A549 (cell line): Measurements from ENCODE around the gene MLNR. TPM values are rescaled to one million over a fixed set of nuclear protein-coding genes. Genes with fewer than 3 reads are reported as not detected.

Source experiments
- ATAC-seq, 2 experiments: fragments of 200-7000 bp in 1 of 2; fragments of >200 bp in 1 of 2; cut with Nextera tagmentation in 1 of 2; cut with Tn5 transposase in 1 of 2; 3 replicates each; pipeline versions ENCODE4 v1.8.0 to v1.9.1; 2018 to 2020; ENCODE audit warnings: mild to moderate bottlenecking in 1 of 2, moderate library complexity in 1 of 2
- CTCF ChIA-PET: fragments of 300-600 bp; sonication (Branson Sonifier 250); formaldehyde crosslinking; extraction: SDS; loops from one replicate; lab custom pipeline; 2021; ENCODE audit warnings: antibody characterized with exemption, inconsistent platforms; lab: Yijun Ruan, JAX
- POLR2A ChIA-PET: fragments of 350-600 bp; formaldehyde crosslinking; extraction: SDS; loops from one replicate; lab custom pipeline; 2021; ENCODE audit warnings: antibody characterized with exemption, inconsistent platforms; lab: Yijun Ruan, JAX
- DNase-seq, 2 experiments: peaks; one replicate each; pipeline versions ENCODE4 v3.0.0 to v3.0.0-alpha.2; 2011 to 2016; ENCODE audit warnings: low read depth in 1 of 2, low spot score in 1 of 2
- FAIRE-seq: peaks from 2 replicates; lab custom pipeline; 2011; peaks lifted over from hg19 to GRCh38; lab: Jason Lieb, UNC
- H3K27ac ChIP-seq, 2 experiments: fragments of >200 bp; sonication (Bioruptor Twin); formaldehyde crosslinking; 3 replicates each; pipeline ENCODE4 v1.5.1; 2016 to 2017
- H3K4me1 ChIP-seq: fragments of >200 bp; sonication (Bioruptor Twin); formaldehyde crosslinking; 3 replicates; pipeline ENCODE4 v1.6.1; 2016
- H3K4me2 ChIP-seq: fragments of >200 bp; sonication (Bioruptor Twin); formaldehyde crosslinking; 3 replicates; pipeline ENCODE4 v1.6.1; 2016
- H3K4me3 ChIP-seq: fragments of >200 bp; sonication (Bioruptor Twin); formaldehyde crosslinking; 3 replicates; pipeline ENCODE4 v1.5.1; 2016
- H3K9me3 ChIP-seq: fragments of >200 bp; sonication (Bioruptor Twin); formaldehyde crosslinking; 3 replicates; pipeline ENCODE4 v1.6.1; 2016
- BHLHE40 ChIP-seq: IDR thresholded peaks from 2 replicates; pipeline ENCODE4 v1.6.1; 2012; ENCODE audit warnings: low read depth, low read length, inconsistent platforms
- CBX8 ChIP-seq: fragments of 200-600 bp; sonication (generic); IDR thresholded peaks from 2 replicates; pipeline ENCODE4 v1.6.1; 2016
- CHD2 ChIP-seq: fragments of 150-350 bp; IDR thresholded peaks from 2 replicates; pipeline ENCODE4 v1.6.1; 2014; ENCODE audit warnings: low read length; ENCODE audit not compliant: partially characterized antibody
- EHF ChIP-seq: fragments of 250-450 bp; sonication (Bioruptor Pico); IDR thresholded peaks from 2 replicates; pipeline ENCODE4 v1.5.0; 2020; ENCODE audit warnings: mild to moderate bottlenecking
- EHMT2 ChIP-seq: fragments of 200-600 bp; sonication (generic); IDR thresholded peaks from 2 replicates; pipeline ENCODE4 v1.6.1; 2016; ENCODE audit warnings: antibody characterized with exemption, low read depth, mild to moderate bottlenecking, moderate library complexity
- EP300 ChIP-seq, 2 experiments: fragments of >200 bp; sonication (Bioruptor Twin); formaldehyde crosslinking; IDR thresholded peaks; 2 replicates in 1 of 2; 3 replicates in 1 of 2; pipeline ENCODE4 v1.6.1; 2016 to 2017
- ESRRA ChIP-seq: fragments of 150-350 bp; IDR thresholded peaks from 2 replicates; pipeline ENCODE4 v1.6.1; 2014; ENCODE audit warnings: mild to moderate bottlenecking, low read length, borderline replicate concordance
- FOSB ChIP-seq: fragments of 250-450 bp; sonication (Bioruptor Pico); IDR thresholded peaks from 2 replicates; pipeline ENCODE4 v1.5.0; 2020; ENCODE audit warnings: mild to moderate bottlenecking, moderate library complexity
- HDAC2 ChIP-seq: fragments of 200-600 bp; sonication (generic); IDR thresholded peaks from 2 replicates; pipeline ENCODE4 v1.6.1; 2016
- HOXA7 ChIP-seq: fragments of 250-450 bp; sonication (Bioruptor Pico); IDR thresholded peaks from 2 replicates; pipeline ENCODE4 v1.5.0; 2020; ENCODE audit warnings: mild to moderate bottlenecking, moderate library complexity
- HOXB13 ChIP-seq: fragments of 250-450 bp; sonication (Bioruptor Pico); IDR thresholded peaks from 2 replicates; pipeline ENCODE4 v1.5.0; 2020; ENCODE audit warnings: low read depth, mild to moderate bottlenecking, moderate library complexity
- KDM1A ChIP-seq: fragments of 200-600 bp; sonication (generic); IDR thresholded peaks from 2 replicates; pipeline ENCODE4 v1.6.1; 2016; ENCODE audit warnings: low read depth, mild to moderate bottlenecking
- MAZ ChIP-seq: fragments of 150-350 bp; IDR thresholded peaks from 2 replicates; pipeline ENCODE4 v1.6.1; 2014; ENCODE audit warnings: antibody characterized with exemption, low read depth, low read length, borderline replicate concordance
- NPAS2 ChIP-seq: fragments of 250-450 bp; sonication (Bioruptor Pico); IDR thresholded peaks from 2 replicates; pipeline ENCODE4 v1.8.0; 2022; ENCODE audit warnings: mild to moderate bottlenecking, moderate library complexity, borderline replicate concordance
- NR3C1 ChIP-seq: fragments of >200 bp; sonication (Bioruptor Twin); formaldehyde crosslinking; IDR thresholded peaks from 3 replicates; pipeline ENCODE4 v1.6.1; 2017
- POLR2A ChIP-seq: IDR thresholded peaks from 2 replicates; pipeline ENCODE4 v1.6.1; 2012; ENCODE audit warnings: mild to moderate bottlenecking, low read length
- RAD21 ChIP-seq, 2 experiments: fragments of >200 bp in 1 of 2; sonication (Bioruptor Twin) in 1 of 2; formaldehyde crosslinking in 1 of 2; IDR thresholded peaks in 1 of 2; conservative IDR thresholded peaks in 1 of 2; 2 replicates in 1 of 2; 3 replicates in 1 of 2; pipeline ENCODE4 v1.6.1; 2012 to 2018; ENCODE audit warnings: inconsistent platforms in 1 of 2
- RNF2 ChIP-seq: fragments of 200-600 bp; sonication (generic); IDR thresholded peaks from 2 replicates; pipeline ENCODE4 v1.6.1; 2016; ENCODE audit warnings: low read depth, mild to moderate bottlenecking, antibody characterized with exemption, moderate library complexity, borderline replicate concordance
- USF2 ChIP-seq: fragments of 450-650 bp; IDR thresholded peaks from 2 replicates; pipeline ENCODE4 v1.6.1; 2014; ENCODE audit warnings: antibody characterized with exemption
- ZFP36 ChIP-seq: fragments of 450-650 bp; IDR thresholded peaks from 2 replicates; pipeline ENCODE4 v1.6.1; 2014; ENCODE audit warnings: borderline replicate concordance; ENCODE audit not compliant: partially characterized antibody
- WGBS: methylation state at CpG from one replicate; pipeline ENCODE4 v1.1.6; 2017; ENCODE audit errors: missing lambda C conversion rate; 5-methylcytosine and 5-hydroxymethylcytosine counted together
- polyA plus RNA-seq, 4 experiments: library from polyadenylated mRNA; depleted of rRNA in 3 of 4; stranded (reverse); fragments of >200 nt; fragmentation: RNase III in 1 of 4; extraction: RNeasy Plus Mini Kit Qiagen cat#74134 plus additional on column Dnase treatment in 1 of 4; gene quantifications; 2 replicates in 3 of 4; 3 replicates in 1 of 4; pipeline ENCODE4 v1.2.3, GENCODE V29; 2011 to 2017
- TF ChIP-seq, protein P1 (sequence below): fragments of >200 bp; sonication (Bioruptor Twin); formaldehyde crosslinking; IDR thresholded peaks from 3 replicates; pipeline ENCODE4 v1.5.1; 2016
- TF ChIP-seq, protein P2 (sequence below): fragments of >200 bp; sonication (Bioruptor Twin); formaldehyde crosslinking; IDR thresholded peaks from 3 replicates; pipeline ENCODE4 v1.6.1; 2016

MLNR gene
- polyA plus RNA-seq, 2 of the 4 experiments (the other 2 are of a cell fraction) = 0.30 to 0.63 TPM

- TF ChIP-seq ESRRA = no peak
- Histone ChIP-seq H3K4me3 (no peak overlapping the region), H3K4me2 (no peak overlapping the region), H3K9me3 (no peaks in the 10 kb centered on the region), H3K27ac (no peak overlapping the region), H3K4me1 (no peaks in the 10 kb centered on the region)
- DNase-seq (no peak), ATAC-seq (no peak), FAIRE-seq (no peak)
- POLR2A ChIA-PET = no interaction called here
- WGBS = 92% methylated on average over 2 of the region's 2 CpGs
- CTCF ChIA-PET = no interaction called here
These were observed 29.2 kb upstream of the MLNR start for GRCh38 chr13:49190901-49191300.

DNA sequence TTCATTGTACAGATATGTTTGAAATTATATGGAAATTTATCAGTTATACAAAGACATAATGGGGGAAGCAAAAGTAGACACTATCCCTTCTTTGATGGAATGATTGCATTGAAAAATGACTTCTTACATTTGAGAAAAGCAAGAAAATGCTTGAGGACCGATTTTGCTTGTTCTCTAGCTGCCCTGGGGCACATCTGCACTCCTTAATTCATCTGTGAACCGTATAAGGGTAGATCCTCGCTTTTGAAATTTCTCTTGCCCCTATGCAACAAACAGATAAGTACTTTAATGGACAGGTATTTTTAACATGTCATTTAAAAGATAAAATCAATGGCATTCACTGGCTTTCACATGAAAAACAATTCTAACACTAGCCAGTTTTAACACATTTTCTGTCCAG lies 13.5 kb upstream of the MLNR start:
- POLR2A ChIA-PET = interaction anchor here (0.6 kb wide), 1 partner anchor 82 kb away, joined by 4 read pairs; no protein-coding TSS in a partner anchor
- Histone ChIP-seq H3K4me3 (no peak overlapping the region), H3K9me3 (no peaks in the 10 kb centered on the region), H3K4me1 (no peaks in the 10 kb centered on the region), H3K27ac (no peak overlapping the region), H3K4me2 (no peak overlapping the region)
- TF ChIP-seq NPAS2 (CRISPR knock-in tag) = no peak
- CTCF ChIA-PET = no interaction called here
- ATAC-seq (no peak), DNase-seq (no peak), FAIRE-seq (no peak)
- WGBS = 86% methylated on average over 3 of the region's 3 CpGs

DNA sequence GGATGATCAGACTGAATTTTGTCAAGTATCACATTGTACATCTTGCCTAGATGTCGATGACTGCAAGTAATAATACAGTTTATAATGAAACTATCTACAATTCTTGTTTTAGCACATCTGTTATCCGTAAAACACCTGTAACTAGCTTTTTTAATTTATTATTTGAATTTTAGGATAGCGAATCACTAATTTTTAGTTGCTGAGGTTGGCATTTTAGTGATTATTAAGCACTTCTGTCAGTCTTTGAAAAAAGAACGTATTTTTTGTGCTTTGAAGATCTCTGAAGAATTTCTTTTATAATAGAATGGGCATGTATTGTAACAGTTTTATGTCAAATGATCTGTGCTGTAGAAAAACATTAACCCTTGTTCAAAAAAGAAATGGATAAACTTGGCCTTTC lies 11.5 kb upstream of the MLNR start:
- 92% methylated on average over 4 of the region's 4 CpGs for WGBS
- ChIA-PET POLR2A (no interaction called here), CTCF (no interaction called here)
- no peak for DNase-seq
- H3K4me1 ChIP-seq = no peaks in the 10 kb centered on the region
- no peak overlapping the region for H3K4me3 ChIP-seq
- TF ChIP-seq CBX8 = no peak
- no peak for TF ChIP-seq HOXA7 (CRISPR knock-in tag)
- TF ChIP-seq, protein P1, sequence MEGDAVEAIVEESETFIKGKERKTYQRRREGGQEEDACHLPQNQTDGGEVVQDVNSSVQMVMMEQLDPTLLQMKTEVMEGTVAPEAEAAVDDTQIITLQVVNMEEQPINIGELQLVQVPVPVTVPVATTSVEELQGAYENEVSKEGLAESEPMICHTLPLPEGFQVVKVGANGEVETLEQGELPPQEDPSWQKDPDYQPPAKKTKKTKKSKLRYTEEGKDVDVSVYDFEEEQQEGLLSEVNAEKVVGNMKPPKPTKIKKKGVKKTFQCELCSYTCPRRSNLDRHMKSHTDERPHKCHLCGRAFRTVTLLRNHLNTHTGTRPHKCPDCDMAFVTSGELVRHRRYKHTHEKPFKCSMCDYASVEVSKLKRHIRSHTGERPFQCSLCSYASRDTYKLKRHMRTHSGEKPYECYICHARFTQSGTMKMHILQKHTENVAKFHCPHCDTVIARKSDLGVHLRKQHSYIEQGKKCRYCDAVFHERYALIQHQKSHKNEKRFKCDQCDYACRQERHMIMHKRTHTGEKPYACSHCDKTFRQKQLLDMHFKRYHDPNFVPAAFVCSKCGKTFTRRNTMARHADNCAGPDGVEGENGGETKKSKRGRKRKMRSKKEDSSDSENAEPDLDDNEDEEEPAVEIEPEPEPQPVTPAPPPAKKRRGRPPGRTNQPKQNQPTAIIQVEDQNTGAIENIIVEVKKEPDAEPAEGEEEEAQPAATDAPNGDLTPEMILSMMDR = no peak
- TF ChIP-seq RNF2 = no peak
- no peak for TF ChIP-seq EHF (CRISPR knock-in tag)
- no peak for TF ChIP-seq HOXB13 (CRISPR knock-in tag)
- TF ChIP-seq EHMT2 = no peak
- no peak for TF ChIP-seq CHD2
- no peak for TF ChIP-seq NR3C1
- no peak for TF ChIP-seq EP300 (IDR thresholded peaks at IDR 0.05)
- H3K4me2 ChIP-seq = no peak overlapping the region
- H3K27ac ChIP-seq = no peak overlapping the region
- ATAC-seq = no peak
- no peaks in the 10 kb centered on the region for H3K9me3 ChIP-seq
- no peak for FAIRE-seq

GRCh38 chr13:49210114-49210513 lies 10.0 kb upstream of the MLNR start:
- Histone ChIP-seq H3K4me2 (no peak overlapping the region), H3K27ac (no peak overlapping the region), H3K4me1 (no peaks in the 10 kb centered on the region), H3K9me3 (no peaks in the 10 kb centered on the region), H3K4me3 (no peak overlapping the region)
- 86% methylated on average over 1 of the region's 1 CpG for WGBS
- DNase-seq = no peak
- no peak for FAIRE-seq
- ChIA-PET CTCF (no interaction called here), POLR2A (no interaction called here)
- no peak for ATAC-seq
- TF ChIP-seq BHLHE40 (no peak), KDM1A (no peak), EP300 (IDR thresholded peaks at IDR 0.05) (no peak), CBX8 (no peak), USF2 (no peak), ESRRA (no peak), POLR2A (no peak), ZFP36 (no peak), EHMT2 (no peak), MAZ (no peak), FOSB (no peak), HDAC2 (no peak), RAD21 (conservative IDR thresholded peaks at IDR 0.05 in 1 of 2, IDR thresholded peaks at IDR 0.05 in 1 of 2) (no peak), RNF2 (no peak)
- TF ChIP-seq, protein P2, sequence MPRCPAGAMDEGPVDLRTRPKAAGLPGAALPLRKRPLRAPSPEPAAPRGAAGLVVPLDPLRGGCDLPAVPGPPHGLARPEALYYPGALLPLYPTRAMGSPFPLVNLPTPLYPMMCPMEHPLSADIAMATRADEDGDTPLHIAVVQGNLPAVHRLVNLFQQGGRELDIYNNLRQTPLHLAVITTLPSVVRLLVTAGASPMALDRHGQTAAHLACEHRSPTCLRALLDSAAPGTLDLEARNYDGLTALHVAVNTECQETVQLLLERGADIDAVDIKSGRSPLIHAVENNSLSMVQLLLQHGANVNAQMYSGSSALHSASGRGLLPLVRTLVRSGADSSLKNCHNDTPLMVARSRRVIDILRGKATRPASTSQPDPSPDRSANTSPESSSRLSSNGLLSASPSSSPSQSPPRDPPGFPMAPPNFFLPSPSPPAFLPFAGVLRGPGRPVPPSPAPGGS = no peak
